ENCODE results near the gene CA9. TPM values are rescaled to one million over a fixed set of nuclear protein-coding genes. Genes with fewer than 3 reads are reported as not detected.
"Not testable (repeated sequence)": the region's sequence is repeated elsewhere in the genome, so short reads cannot be mapped to it uniquely, and the experiment has no call there.

The CA9 gene
- total RNA-seq, 2 experiments from 2014 or later: 0.21 to 0.85 TPM

- not testable (repeated sequence) for ATAC-seq; H3K9me3 Mint-ChIP-seq (ENCODE audit: low read depth); H3K27me3 Mint-ChIP-seq; DNase-seq; H3K27ac Mint-ChIP-seq; H3K4me3 Mint-ChIP-seq
- H3K4me1 Mint-ChIP-seq: peaks cover 54% of the 10 kb centered on the region
- CTCF ChIA-PET: interaction anchor here (9.6 kb wide), 1 partner anchor 27 kb away, joined by 196 read pairs; the partner anchor contains the start of gene CD72
- H3K36me3 Mint-ChIP-seq: peaks cover 36% of the 10 kb centered on the region
Observed at GRCh38 chr9:35641478-35641877, 32.2 kb upstream of the CA9 start.

GRCh38 chr9:35643046-35643445 is 30.7 kb upstream of the CA9 start:
- no peak overlapping the region for H3K27ac Mint-ChIP-seq
- peaks cover 39% of the 10 kb centered on the region for H3K36me3 Mint-ChIP-seq
- CTCF ChIA-PET: interaction anchor here (9.6 kb wide), 1 partner anchor 28 kb away, joined by 196 read pairs; the partner anchor contains the start of gene CD72
- no peak for ATAC-seq
- H3K9me3 Mint-ChIP-seq (ENCODE audit: low read depth): no peaks in the 10 kb centered on the region
- H3K27me3 Mint-ChIP-seq: no peaks in the 10 kb centered on the region
- H3K4me3 Mint-ChIP-seq: no peak overlapping the region
- no peak for DNase-seq
- peaks cover 51% of the 10 kb centered on the region for H3K4me1 Mint-ChIP-seq

GRCh38 chr9:35645736-35646135 is 28.0 kb upstream of the CA9 start:
- H3K36me3 Mint-ChIP-seq: peaks cover 45% of the 10 kb centered on the region
- not testable (repeated sequence) for ATAC-seq

GRCh38 chr9:35646153-35646532 is 27.6 kb upstream of the CA9 start:
- H3K4me1 Mint-ChIP-seq: peaks cover 47% of the 10 kb centered on the region
- DNase-seq: no peak
- no peaks in the 10 kb centered on the region for H3K27me3 Mint-ChIP-seq
- H3K9me3 Mint-ChIP-seq (ENCODE audit: low read depth): no peaks in the 10 kb centered on the region
- no peak for ATAC-seq
- CTCF ChIA-PET: interaction anchor here (0.7 to 9.6 kb wide), 16 partner anchors 11 to 236 kb away, joined by 3 to 208 read pairs (median 9); partner anchors contain the start of genes ARHGEF39, CCDC107, CD72 and CREB3
- H3K36me3 Mint-ChIP-seq: peaks cover 41% of the 10 kb centered on the region
- peak overlapping the region; percentile 97 for H3K27ac Mint-ChIP-seq
- peak overlapping the region; percentile 99 for H3K4me3 Mint-ChIP-seq

More at GRCh38 chr9:35645736-35646135, 28.0 kb upstream of the CA9 start:
- Mint-ChIP-seq H3K27ac (peak overlapping the region; percentile 97), H3K4me1 (peaks cover 45% of the 10 kb centered on the region), H3K4me3 (peak overlapping the region; percentile 99)
- not testable (repeated sequence) for H3K27me3 Mint-ChIP-seq; DNase-seq; H3K9me3 Mint-ChIP-seq (ENCODE audit: low read depth)
- CTCF ChIA-PET: interaction anchor here (0.8 to 9.6 kb wide), 9 partner anchors 10 to 236 kb away, joined by 3 to 208 read pairs (median 27); partner anchors contain the start of genes ARHGEF39, CCDC107, CD72 and CREB3

- Mint-ChIP-seq H3K9me3 (ENCODE audit: low read depth) (no peaks in the 10 kb centered on the region), H3K36me3 (peaks cover 36% of the 10 kb centered on the region), H3K4me1 (peaks cover 47% of the 10 kb centered on the region), H3K4me3 (peak overlapping the region; percentile 99), H3K27me3 (no peaks in the 10 kb centered on the region), H3K27ac (peak overlapping the region; percentile 97)
- ATAC-seq (peak; percentile 90), DNase-seq (peak; percentile 95)
- CTCF ChIA-PET: interaction anchor here (0.6 to 9.6 kb wide), 25 partner anchors 8 to 567 kb away, joined by 3 to 208 read pairs (median 4); partner anchors contain the start of genes ARHGEF39, CCDC107, CD72 and CREB3
Observed at GRCh38 chr9:35646533-35647265, 27.0 kb upstream of the CA9 start.

- Mint-ChIP-seq H3K36me3 (peaks cover 26% of the 10 kb centered on the region), H3K27me3 (no peaks in the 10 kb centered on the region), H3K9me3 (ENCODE audit: low read depth) (no peaks in the 10 kb centered on the region), H3K27ac (peak overlapping the region; percentile 97), H3K4me3 (peak overlapping the region; percentile 99), H3K4me1 (peaks cover 51% of the 10 kb centered on the region)
- DNase-seq (peak; percentile 77), ATAC-seq (peak; percentile 14)
- CTCF ChIA-PET: interaction anchor here (1.1 to 9.6 kb wide), 7 partner anchors 10 to 160 kb away, joined by 3 to 208 read pairs (median 27); partner anchors contain the start of genes ARHGEF39, CCDC107, CD72 and CREB3
Observed at GRCh38 chr9:35649431-35650340, 24.0 kb upstream of the CA9 start.

GRCh38 chr9:35650341-35651158 is 23.2 kb upstream of the CA9 start, which contains the start of gene SIT1:
Gene SIT1 (minus strand): TSS chr9:35650931. CDS start chr9:35650853, 78 bp downstream.
- DNase-seq (peak; percentile 71), ATAC-seq (peak; percentile 3)
- Mint-ChIP-seq H3K9me3 (ENCODE audit: low read depth) (no peaks in the 10 kb centered on the region), H3K4me1 (peaks cover 49% of the 10 kb centered on the region), H3K27me3 (no peaks in the 10 kb centered on the region), H3K27ac (peak within 1 kb of the TSS; percentile 97), H3K4me3 (peak within 1 kb of the TSS; percentile 99), H3K36me3 (peaks cover 26% of the 10 kb centered on the region)
- CTCF ChIA-PET: interaction anchor here (1.1 to 9.6 kb wide), 9 partner anchors 11 to 160 kb away, joined by 3 to 208 read pairs (median 8); partner anchors contain the start of genes ARHGEF39, CCDC107, CD72 and CREB3

GRCh38 chr9:35651956-35652828 is 21.5 kb upstream of the CA9 start:
- H3K4me3 Mint-ChIP-seq: no peak overlapping the region
- peak overlapping the region; percentile 57 for H3K27ac Mint-ChIP-seq
- DNase-seq (no peak), ATAC-seq (no peak)
- H3K27me3 Mint-ChIP-seq: no peaks in the 10 kb centered on the region
- H3K9me3 Mint-ChIP-seq (ENCODE audit: low read depth): no peaks in the 10 kb centered on the region
- CTCF ChIA-PET: interaction anchor here (1.0 to 2.0 kb wide), 3 partner anchors 35 to 48 kb away, joined by 3 to 6 read pairs (median 4); no protein-coding TSS in a partner anchor
- peaks cover 54% of the 10 kb centered on the region for H3K4me1 Mint-ChIP-seq
- peaks cover 20% of the 10 kb centered on the region for H3K36me3 Mint-ChIP-seq

- Mint-ChIP-seq H3K27ac (no peak overlapping the region), H3K36me3 (peaks cover 18% of the 10 kb centered on the region), H3K27me3 (peaks cover 2% of the 10 kb centered on the region), H3K4me3 (no peak overlapping the region), H3K9me3 (ENCODE audit: low read depth) (no peaks in the 10 kb centered on the region), H3K4me1 (peaks cover 54% of the 10 kb centered on the region)
- no peak for DNase-seq
- no peak for ATAC-seq
- CTCF ChIA-PET: interaction anchor here (1.2 to 2.0 kb wide), 3 partner anchors 44 to 49 kb away, joined by 4 to 6 read pairs (median 4); no protein-coding TSS in a partner anchor
Observed at GRCh38 chr9:35652829-35653209, 20.9 kb upstream of the CA9 start.

GRCh38 chr9:35653611-35654010 is 20.1 kb upstream of the CA9 start:
- CTCF ChIA-PET: interaction anchor here (0.6 to 3.1 kb wide), 4 partner anchors 39 to 50 kb away, joined by 3 to 10 read pairs (median 4); no protein-coding TSS in a partner anchor
- peaks cover 12% of the 10 kb centered on the region for H3K36me3 Mint-ChIP-seq
- peaks cover 4% of the 10 kb centered on the region for H3K27me3 Mint-ChIP-seq
- H3K27ac Mint-ChIP-seq: no peak overlapping the region
- ATAC-seq: no peak
- H3K4me3 Mint-ChIP-seq: no peak overlapping the region
- H3K4me1 Mint-ChIP-seq: peaks cover 48% of the 10 kb centered on the region
- H3K9me3 Mint-ChIP-seq (ENCODE audit: low read depth): no peaks in the 10 kb centered on the region
- DNase-seq: no peak

GRCh38 chr9:35656348-35656747 is 17.4 kb upstream of the CA9 start:
- H3K27me3 Mint-ChIP-seq: peaks cover 4% of the 10 kb centered on the region
- CTCF ChIA-PET: interaction anchor here (0.8 to 14.2 kb wide), 7 partner anchors 8 to 100 kb away, joined by 3 to 208 read pairs (median 10); partner anchors contain the start of genes CD72 and SIT1

More at GRCh38 chr9:35656348-35656747, 17.4 kb upstream of the CA9 start:
- Mint-ChIP-seq H3K4me1 (peaks cover 60% of the 10 kb centered on the region), H3K9me3 (ENCODE audit: low read depth) (no peaks in the 10 kb centered on the region), H3K27ac (no peak overlapping the region), H3K36me3 (peaks cover 18% of the 10 kb centered on the region), H3K4me3 (peak overlapping the region; percentile 8)
- ATAC-seq (no peak), DNase-seq (no peak)

Measured in activated CD8-positive, alpha-beta memory T cell treated with anti-CD3 and anti-CD28 coated beads, Interleukin-2, amount 10 ng/mL, durations not matched to agents 7 days and 5 days (primary cell).